ENCODE measurements around the gene FHIP1B.
A peak's percentile ranks its signal among the peaks of the same experiment; 100 is the strongest.

Gene FHIP1B

DNA sequence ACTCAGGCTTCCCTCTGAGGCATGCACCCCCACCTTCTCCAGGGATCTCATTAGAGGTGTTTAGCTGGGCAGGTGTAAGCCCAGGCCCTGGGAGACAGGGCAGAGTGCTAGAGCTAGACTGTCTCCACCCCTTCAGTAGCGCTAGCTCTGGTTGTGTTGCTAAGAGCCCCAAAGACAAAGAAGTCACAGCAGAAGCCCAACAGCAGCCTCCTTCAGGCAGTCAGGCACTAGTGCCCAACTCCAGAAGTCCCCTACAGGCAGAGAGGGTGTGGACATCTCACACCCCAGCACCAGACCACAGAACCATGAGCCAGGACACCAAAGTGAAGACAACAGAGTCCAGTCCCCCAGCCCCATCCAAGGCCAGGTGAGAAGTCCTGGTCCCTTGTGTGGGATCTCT lies 4.5 kb upstream of the FHIP1B start, which contains the start of gene CNGA4:
Gene CNGA4 (plus strand): TSS at position 188 of the 400 bp plus-strand sequence. CDS start 118 bp downstream, at position 306.
- no peak within 1 kb of the TSS for H3K27ac ChIP-seq
- TF ChIP-seq, protein P1, sequence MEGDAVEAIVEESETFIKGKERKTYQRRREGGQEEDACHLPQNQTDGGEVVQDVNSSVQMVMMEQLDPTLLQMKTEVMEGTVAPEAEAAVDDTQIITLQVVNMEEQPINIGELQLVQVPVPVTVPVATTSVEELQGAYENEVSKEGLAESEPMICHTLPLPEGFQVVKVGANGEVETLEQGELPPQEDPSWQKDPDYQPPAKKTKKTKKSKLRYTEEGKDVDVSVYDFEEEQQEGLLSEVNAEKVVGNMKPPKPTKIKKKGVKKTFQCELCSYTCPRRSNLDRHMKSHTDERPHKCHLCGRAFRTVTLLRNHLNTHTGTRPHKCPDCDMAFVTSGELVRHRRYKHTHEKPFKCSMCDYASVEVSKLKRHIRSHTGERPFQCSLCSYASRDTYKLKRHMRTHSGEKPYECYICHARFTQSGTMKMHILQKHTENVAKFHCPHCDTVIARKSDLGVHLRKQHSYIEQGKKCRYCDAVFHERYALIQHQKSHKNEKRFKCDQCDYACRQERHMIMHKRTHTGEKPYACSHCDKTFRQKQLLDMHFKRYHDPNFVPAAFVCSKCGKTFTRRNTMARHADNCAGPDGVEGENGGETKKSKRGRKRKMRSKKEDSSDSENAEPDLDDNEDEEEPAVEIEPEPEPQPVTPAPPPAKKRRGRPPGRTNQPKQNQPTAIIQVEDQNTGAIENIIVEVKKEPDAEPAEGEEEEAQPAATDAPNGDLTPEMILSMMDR (conservative IDR thresholded peaks at IDR 0.05): no peak

DNA sequence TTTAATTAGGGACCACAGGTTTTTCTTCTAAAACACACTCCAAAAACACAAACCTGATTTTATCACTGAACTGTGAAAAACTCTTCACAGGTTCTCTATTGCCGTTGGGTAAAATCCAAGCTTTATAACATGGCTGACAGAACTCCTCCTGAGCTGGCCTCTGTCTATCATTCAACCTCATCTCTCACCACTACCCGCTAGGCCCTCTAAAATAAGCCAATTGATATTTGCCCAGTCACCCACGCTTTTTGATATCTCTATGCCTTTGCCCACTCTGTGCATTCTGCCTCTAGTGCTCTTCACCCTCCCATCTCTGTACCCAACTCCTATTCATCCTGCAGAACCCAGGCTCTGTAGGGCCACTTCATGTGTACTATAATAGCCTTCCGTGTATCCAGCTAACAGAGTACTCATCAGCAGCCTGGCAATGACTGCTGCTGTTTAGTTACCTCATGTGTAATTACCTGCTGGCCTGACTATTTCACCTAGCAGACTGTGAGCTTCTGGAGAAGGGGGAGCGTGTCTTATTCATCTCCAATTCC lies 3.4 kb upstream of the FHIP1B start:
- no peak overlapping the region for H3K27ac ChIP-seq
- TF ChIP-seq, protein P1 (conservative IDR thresholded peaks at IDR 0.05): no peak

DNA sequence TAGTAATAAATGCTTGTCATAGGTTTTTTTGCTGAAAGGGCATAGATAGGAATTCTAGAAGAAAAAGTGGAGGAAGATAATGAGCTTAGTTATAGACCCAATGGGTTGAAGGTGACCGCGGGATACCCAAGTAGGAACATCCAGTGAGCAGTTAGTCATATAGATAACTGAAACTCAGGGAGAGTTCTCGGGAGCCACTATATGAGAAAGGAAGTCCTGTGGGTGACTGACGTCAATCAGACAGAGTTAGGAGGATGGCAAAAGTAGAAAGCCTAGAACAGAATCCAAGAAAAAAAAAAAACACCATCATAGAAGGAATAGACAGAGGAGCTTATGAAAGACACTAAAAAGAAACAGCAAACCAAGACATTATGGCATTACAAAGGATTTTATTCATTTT lies 2.8 kb upstream of the FHIP1B start:
- H3K27ac ChIP-seq: no peak overlapping the region
- TF ChIP-seq, protein P1 (conservative IDR thresholded peaks at IDR 0.05): no peak

DNA sequence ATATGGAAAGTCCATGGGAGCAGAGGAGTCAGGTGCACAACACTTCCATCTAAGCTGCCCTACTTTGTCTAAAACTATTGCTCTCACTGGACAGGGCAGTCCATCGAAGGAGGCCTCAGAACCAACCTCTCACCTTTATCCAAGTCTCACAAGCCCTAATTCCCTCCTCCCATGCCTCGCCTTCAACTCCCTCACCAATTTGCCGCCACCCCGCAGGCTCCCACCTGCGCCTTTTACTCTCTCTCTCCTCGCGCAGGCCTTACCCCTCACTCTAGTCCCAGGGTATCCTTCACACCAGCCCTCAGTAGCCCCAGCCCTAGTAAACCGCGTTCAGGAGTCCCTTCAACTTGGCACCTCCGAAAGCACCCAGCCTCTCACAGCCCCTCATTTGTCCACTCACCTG lies 451 bp downstream of the FHIP1B start:
- TF ChIP-seq, protein P1 (conservative IDR thresholded peaks at IDR 0.05): no peak
- H3K27ac ChIP-seq: peak overlapping the region; percentile 71

DNA sequence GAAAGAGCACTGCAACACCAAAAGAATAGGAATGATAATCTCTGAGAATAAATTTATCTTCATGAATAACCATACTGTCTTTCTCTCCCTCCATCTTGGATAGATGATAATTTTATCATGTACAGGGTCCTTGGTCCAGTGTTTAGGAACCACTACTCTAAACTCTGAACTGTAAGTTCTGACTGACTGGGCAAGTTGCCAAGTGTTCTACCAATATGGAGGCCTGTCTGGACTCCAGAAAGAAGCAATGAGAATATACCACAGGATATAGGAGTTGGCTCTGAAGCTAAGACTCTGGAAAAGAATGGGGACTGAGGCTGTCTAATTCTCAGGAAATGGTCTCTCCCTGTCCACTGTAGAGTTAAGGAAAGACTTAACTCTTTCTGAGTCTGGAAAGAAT lies 1.5 kb downstream of the FHIP1B start:
- TF ChIP-seq, protein P1 (conservative IDR thresholded peaks at IDR 0.05): no peak
- no peak overlapping the region for H3K27ac ChIP-seq

DNA sequence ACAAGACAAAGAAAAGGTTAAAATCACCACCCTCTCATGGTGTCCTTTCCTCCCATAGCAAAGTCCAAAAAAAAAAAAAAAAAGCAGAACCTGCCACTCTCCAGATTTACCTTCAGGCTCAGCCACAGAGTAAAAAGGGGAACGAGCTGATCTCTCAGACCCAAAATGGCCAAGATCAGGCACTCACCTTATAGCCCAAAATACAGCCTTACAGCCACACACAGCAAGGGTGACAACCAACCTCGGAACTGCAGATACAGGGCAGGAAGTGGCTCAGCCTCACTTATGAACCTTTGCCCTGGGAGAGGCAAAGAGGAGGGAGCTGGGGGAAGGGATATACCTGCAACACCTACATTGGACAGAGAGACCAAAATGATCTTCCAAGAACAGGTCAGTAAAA lies 4.5 kb downstream of the FHIP1B start:
- H3K27ac ChIP-seq: no peak overlapping the region
- TF ChIP-seq, protein P1 (conservative IDR thresholded peaks at IDR 0.05): no peak

DNA sequence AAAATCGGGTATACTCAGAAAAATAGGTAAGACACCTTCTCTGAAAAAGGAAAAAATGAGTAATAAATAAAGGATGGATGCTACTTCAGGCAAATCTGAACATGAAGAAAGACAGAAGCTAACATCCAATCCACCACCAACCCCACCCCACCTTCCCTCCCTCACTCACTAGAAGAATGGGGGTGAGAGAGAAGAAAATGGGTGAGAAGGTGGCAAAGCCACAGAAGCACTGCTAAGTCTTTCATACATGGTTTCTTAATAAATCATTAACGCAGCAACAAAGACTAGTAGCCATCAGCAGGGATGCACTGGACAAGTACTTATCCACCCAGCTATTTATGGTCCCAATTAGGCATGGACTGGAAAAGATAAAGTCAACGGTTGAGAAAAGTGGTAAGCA lies 5.9 kb downstream of the FHIP1B start:
- TF ChIP-seq, protein P1 (conservative IDR thresholded peaks at IDR 0.05): no peak
- H3K27ac ChIP-seq: no peak overlapping the region

All from VCaP (cell line).